Measurements from ENCODE around the gene C19orf33.

C19orf33 gene

DNA sequence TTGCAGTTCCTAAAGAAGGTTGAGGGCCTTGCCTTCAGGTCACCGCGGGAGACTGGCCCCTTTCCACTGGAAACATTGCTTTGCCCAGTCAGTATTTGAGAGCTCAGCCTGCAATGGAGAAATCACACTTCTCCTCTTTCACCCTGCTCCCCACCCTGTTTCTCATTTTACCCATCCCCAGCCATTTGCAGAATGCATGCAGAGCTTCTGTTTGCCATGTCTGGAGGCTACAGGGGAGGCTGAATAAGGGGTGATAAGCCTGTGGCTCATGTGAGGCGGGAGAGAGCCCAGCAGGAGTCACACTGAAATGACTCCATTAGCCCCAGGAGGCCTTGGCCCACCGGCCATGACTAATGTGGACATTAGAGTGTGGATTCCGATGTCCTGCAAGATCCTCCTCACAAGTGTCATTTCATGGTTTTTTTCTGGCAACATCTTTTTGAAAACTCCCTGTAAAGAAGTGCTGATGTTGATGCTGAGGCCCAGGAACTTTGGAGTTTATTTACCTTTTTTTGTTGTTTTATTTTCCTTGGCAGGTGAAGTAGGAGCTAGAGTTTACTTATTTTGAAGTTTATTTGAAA, 33.4 kb upstream of the C19orf33 start:
- peaks cover 92% of the 10 kb centered on the region for H3K36me3 Mint-ChIP-seq (ENCODE audit: low read depth)

DNA sequence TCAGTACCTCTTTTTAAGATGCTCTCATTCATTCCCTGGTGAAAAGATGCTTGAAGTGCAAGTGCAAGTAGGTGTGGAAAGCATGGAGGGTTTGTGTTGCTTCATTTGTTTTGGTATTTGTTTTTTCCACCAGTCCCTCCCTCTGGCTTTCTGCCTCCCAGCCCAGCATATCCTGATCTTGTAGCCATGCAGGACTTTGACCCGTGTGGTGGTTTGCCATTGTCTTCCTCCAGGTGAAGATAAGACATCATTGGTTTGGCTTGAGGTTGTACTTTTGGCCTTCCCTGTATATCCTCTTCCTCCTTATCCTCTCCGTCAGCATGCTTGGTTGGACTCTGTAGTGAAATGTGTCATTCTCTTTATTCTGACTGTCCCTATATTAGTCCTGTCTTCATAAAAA, 30.6 kb upstream of the C19orf33 start:
- Mint-ChIP-seq H3K27ac (peak overlapping the region; percentile 5), H3K4me1 (ENCODE audit: low read depth) (peaks cover 86% of the 10 kb centered on the region), H3K4me3 (no peak overlapping the region), H3K27me3 (no peaks in the 10 kb centered on the region), H3K9me3 (no peaks in the 10 kb centered on the region), H3K36me3 (ENCODE audit: low read depth) (peaks cover 91% of the 10 kb centered on the region)
- intact Hi-C loops (cut with micrococcal nuclease): no loop called here

More for the DNA sequence above, 33.4 kb upstream of the C19orf33 start:
- Mint-ChIP-seq H3K4me1 (ENCODE audit: low read depth) (peaks cover 92% of the 10 kb centered on the region), H3K27ac (peak overlapping the region; percentile 6), H3K4me3 (no peak overlapping the region), H3K27me3 (no peaks in the 10 kb centered on the region), H3K9me3 (no peaks in the 10 kb centered on the region)
- intact Hi-C loops (cut with micrococcal nuclease): no loop called here

DNA sequence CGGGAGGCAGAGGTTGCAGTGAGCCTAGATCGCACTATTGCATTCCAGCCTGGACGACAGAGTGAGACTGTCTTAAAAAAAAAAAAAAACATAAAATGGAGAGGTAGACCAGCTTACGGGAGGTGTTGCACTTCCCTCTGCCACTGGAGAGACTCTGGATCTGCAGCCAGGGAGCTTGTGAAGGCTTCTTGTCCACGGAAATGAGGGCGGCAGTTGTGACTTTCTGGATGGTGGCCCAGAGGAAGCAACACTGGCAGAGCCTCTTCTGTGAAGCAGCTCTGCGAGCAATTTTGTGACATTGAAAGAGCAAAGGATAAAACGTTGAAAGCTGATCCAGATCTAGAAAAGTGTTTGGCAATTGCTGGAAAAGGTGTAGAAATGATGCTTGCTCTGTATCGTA, 29.3 kb upstream of the C19orf33 start:
- intact Hi-C loops (cut with micrococcal nuclease): no loop called here
- no peaks in the 10 kb centered on the region for H3K27me3 Mint-ChIP-seq
- peak overlapping the region; percentile 18 for H3K27ac Mint-ChIP-seq
- H3K4me1 Mint-ChIP-seq (ENCODE audit: low read depth): peaks cover 82% of the 10 kb centered on the region
- H3K36me3 Mint-ChIP-seq (ENCODE audit: low read depth): peaks cover 91% of the 10 kb centered on the region
- peak overlapping the region; percentile 10 for H3K4me3 Mint-ChIP-seq
- no peaks in the 10 kb centered on the region for H3K9me3 Mint-ChIP-seq

DNA sequence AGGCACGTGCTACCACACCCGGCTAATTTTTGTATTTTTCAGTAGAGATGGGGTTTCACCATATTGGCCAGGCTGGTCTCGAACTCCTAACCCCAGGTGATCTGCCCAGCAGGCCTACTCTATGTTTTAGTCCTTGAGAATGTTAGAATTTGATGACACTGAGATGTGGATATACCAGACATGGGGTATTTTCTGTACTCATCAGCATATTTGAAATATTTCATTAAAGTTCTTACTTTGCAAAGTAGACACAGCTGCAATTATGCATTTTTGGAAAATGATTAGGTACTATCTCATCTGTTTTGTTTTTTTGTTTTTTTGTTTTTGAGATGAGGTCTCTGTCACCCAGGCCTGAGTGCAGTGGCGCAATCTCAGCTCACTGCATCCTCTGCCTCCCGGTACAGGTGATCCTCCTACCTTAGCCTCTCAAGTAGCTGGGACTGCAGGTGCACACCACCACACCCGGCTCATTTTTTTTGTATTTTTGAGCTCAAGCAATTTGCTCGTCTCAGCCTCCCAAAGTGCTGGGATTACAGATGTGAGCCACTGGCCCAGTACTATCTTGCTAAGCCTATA, 27.0 kb upstream of the C19orf33 start:
- Mint-ChIP-seq H3K4me3 (no peak overlapping the region), H3K9me3 (no peaks in the 10 kb centered on the region), H3K36me3 (ENCODE audit: low read depth) (peaks cover 91% of the 10 kb centered on the region), H3K27me3 (no peaks in the 10 kb centered on the region), H3K4me1 (ENCODE audit: low read depth) (peaks cover 82% of the 10 kb centered on the region), H3K27ac (no peak overlapping the region)
- intact Hi-C loops (cut with micrococcal nuclease): no loop called here

DNA sequence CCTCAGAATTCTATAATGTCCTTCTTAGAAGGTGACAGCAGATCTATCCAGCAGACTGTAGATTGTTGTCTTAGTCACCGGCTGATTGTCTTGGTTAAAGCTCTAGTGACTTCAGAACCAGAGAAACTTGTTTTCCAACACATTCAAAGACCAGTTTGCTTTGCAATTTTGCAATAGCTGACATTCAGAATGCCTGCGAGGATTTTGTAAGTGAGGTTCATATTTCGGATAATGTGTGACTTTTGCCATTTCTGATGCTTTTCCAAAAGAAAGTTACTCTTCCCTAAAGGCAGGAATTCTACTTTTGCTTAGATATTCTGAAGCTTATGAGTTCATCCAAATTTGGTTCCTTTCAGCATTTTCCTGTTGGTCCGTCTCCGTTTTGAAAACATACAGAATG, 26.5 kb upstream of the C19orf33 start:
- intact Hi-C loops (cut with micrococcal nuclease): no loop called here
- Mint-ChIP-seq H3K4me1 (ENCODE audit: low read depth) (peaks cover 82% of the 10 kb centered on the region), H3K27ac (no peak overlapping the region), H3K27me3 (no peaks in the 10 kb centered on the region), H3K36me3 (ENCODE audit: low read depth) (peaks cover 91% of the 10 kb centered on the region), H3K9me3 (no peaks in the 10 kb centered on the region), H3K4me3 (no peak overlapping the region)

DNA sequence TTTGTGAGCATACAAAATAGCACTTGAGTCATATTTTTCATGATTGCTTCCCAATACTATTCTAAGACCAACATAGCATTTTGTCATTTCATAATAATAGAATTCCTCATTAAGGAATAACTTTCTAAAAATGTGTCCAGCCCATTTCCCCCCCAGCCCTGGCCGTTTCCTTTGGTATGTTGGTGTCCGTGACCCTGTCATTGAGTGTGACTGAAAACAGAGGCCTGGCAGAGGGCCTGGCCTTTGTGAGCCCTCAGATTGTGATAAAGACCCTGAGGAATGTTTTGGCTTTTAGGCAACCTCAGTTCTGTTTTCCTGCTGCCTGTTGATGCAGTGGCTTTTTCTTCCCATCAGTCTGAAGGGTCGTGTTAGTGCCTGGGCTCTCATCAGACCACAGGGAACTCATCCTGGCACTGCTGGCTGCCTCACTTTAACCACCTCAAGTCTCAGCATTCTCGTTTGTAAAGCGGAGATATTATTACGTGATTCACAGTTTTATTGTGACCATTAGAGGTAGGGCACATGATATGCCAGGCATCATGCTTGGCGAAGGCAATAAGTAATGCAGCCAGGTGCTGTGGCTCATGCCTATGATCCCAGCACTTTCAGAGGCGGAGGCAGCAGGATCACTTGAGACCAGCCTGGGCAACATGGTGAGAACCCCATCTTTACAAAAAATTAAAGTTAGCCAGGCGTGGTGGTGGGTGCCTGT, 25.9 kb upstream of the C19orf33 start:
- Mint-ChIP-seq H3K4me1 (ENCODE audit: low read depth) (peaks cover 85% of the 10 kb centered on the region), H3K4me3 (no peak overlapping the region), H3K27me3 (no peaks in the 10 kb centered on the region), H3K36me3 (ENCODE audit: low read depth) (peaks cover 92% of the 10 kb centered on the region), H3K9me3 (no peaks in the 10 kb centered on the region), H3K27ac (no peak overlapping the region)
- intact Hi-C loops (cut with micrococcal nuclease): no loop called here

DNA sequence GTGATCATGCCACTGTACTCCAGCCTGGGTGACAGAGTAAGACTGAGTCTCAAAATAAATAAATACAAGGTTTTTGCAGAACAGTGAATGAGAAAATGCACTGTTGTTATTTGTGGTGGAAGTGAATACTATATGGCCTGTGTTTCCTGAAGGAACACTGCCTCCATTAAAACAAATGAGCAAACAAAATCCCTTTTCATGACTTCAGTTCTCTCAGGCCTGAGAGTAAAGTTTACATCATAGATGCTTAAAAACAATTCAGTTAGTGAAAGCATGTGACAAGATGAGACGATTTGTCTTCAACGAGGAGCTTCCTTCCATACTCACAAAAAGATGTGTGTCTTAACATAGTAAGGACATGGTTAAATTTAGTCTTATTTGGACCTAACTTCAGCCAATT, 25.3 kb upstream of the C19orf33 start:
- intact Hi-C loops (cut with micrococcal nuclease): no loop called here
- Mint-ChIP-seq H3K9me3 (no peaks in the 10 kb centered on the region), H3K36me3 (ENCODE audit: low read depth) (peaks cover 92% of the 10 kb centered on the region), H3K27me3 (no peaks in the 10 kb centered on the region), H3K4me3 (no peak overlapping the region), H3K4me1 (ENCODE audit: low read depth) (peaks cover 84% of the 10 kb centered on the region), H3K27ac (no peak overlapping the region)

DNA sequence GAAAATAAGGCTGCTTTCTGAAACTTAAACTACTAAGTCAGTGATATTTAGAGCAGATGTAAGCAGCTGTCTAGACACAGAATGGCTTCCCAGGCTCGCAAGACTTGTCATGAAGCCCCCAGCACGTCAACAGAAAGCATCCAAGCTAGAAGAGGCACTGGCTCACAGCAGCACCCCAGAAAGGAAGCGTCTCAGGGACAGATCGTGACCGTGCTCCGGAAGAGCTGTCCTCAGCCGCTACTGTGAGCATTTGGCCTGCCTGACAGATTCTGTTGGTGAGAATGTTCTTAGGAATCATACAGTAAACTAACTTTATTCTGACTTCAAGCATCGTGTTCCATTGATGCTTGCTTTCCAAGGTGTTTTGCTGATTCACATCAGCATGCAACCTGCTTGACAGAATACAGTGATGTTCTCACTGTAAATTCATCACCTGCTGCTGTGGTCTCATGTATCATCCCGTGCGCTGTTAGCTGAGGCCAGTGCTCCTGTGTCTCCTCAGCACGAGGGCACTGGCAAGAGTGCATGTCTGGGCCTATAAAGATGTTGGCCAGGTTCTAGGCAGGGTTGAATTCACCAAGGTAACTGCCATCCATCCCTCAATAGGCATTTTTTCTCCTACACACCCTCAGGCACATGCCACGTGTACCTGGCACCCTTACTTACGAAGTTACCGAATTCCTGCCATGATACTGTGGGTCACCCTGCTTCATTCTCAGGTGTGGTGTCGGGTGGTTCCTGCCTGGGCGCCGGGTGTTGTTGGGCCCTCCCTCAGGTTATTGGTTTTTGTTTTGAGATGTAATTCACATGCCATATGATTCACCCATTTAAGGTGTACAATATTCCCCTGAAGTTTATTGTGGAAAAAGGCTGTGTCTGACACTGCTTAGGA, 23.8 kb upstream of the C19orf33 start:
- no peaks in the 10 kb centered on the region for H3K9me3 Mint-ChIP-seq
- peaks cover 94% of the 10 kb centered on the region for H3K36me3 Mint-ChIP-seq (ENCODE audit: low read depth)
- H3K4me3 Mint-ChIP-seq: no peak overlapping the region
- H3K27me3 Mint-ChIP-seq: no peaks in the 10 kb centered on the region
- H3K27ac Mint-ChIP-seq: no peak overlapping the region
- H3K4me1 Mint-ChIP-seq (ENCODE audit: low read depth): peaks cover 82% of the 10 kb centered on the region
- intact Hi-C loops (cut with micrococcal nuclease): no loop called here

GRCh38 chr19:38281811-38282566, 22.1 kb upstream of the C19orf33 start:
- Mint-ChIP-seq H3K27ac (peak overlapping the region; percentile 89), H3K9me3 (no peaks in the 10 kb centered on the region), H3K27me3 (no peaks in the 10 kb centered on the region), H3K36me3 (ENCODE audit: low read depth) (peaks cover 95% of the 10 kb centered on the region), H3K4me1 (ENCODE audit: low read depth) (peaks cover 92% of the 10 kb centered on the region), H3K4me3 (no peak overlapping the region)
- intact Hi-C loops (cut with micrococcal nuclease): no loop called here

- Mint-ChIP-seq H3K36me3 (ENCODE audit: low read depth) (peaks cover 97% of the 10 kb centered on the region), H3K4me1 (ENCODE audit: low read depth) (peaks cover 92% of the 10 kb centered on the region), H3K4me3 (peak overlapping the region; percentile 20), H3K9me3 (no peaks in the 10 kb centered on the region), H3K27ac (peak overlapping the region; percentile 89), H3K27me3 (no peaks in the 10 kb centered on the region)
- intact Hi-C loops (cut with micrococcal nuclease): no loop called here
Observed at GRCh38 chr19:38283271-38283670, 20.8 kb upstream of the C19orf33 start.

DNA sequence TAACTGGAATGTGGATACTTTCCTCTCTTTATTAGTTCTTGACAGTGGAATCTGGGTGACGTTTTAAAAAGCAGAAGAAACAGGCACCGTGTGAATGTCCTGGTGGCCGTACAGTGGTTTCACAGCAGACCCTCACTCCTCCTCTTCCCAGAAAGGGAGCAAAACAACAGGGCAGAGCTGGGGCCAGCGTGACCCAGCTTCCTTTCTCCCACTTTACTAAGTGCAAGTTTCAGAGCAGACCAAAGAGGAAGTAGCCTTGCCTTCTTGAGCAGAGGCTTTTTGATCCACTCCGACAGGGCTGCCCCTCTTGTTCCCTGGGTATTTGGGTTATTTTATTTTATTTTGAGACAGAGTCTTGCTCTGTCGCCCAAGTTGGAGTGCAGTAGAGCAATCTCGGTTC, 19.6 kb upstream of the C19orf33 start:
- H3K27ac Mint-ChIP-seq: peak overlapping the region; percentile 89
- peak overlapping the region; percentile 51 for H3K4me3 Mint-ChIP-seq
- no peaks in the 10 kb centered on the region for H3K27me3 Mint-ChIP-seq
- H3K9me3 Mint-ChIP-seq: no peaks in the 10 kb centered on the region
- intact Hi-C loops (cut with micrococcal nuclease): loop anchor here (2.0 kb wide), 1 partner anchor 36 kb away; no protein-coding TSS in a partner anchor
- peaks cover 89% of the 10 kb centered on the region for H3K4me1 Mint-ChIP-seq (ENCODE audit: low read depth)
- peaks cover 97% of the 10 kb centered on the region for H3K36me3 Mint-ChIP-seq (ENCODE audit: low read depth)

- Mint-ChIP-seq H3K9me3 (no peaks in the 10 kb centered on the region), H3K27ac (peak overlapping the region; percentile 89), H3K27me3 (no peaks in the 10 kb centered on the region), H3K4me1 (ENCODE audit: low read depth) (peaks cover 89% of the 10 kb centered on the region), H3K4me3 (peak overlapping the region; percentile 32), H3K36me3 (ENCODE audit: low read depth) (peaks cover 97% of the 10 kb centered on the region)
- intact Hi-C loops (cut with micrococcal nuclease): loop anchor here (2.0 to 5.0 kb wide), 2 partner anchors 35 to 38 kb away; no protein-coding TSS in a partner anchor
Observed at GRCh38 chr19:38285567-38285966, 18.5 kb upstream of the C19orf33 start.

GRCh38 chr19:38287604-38288003, 16.4 kb upstream of the C19orf33 start:
- peak overlapping the region; percentile 78 for H3K4me3 Mint-ChIP-seq
- H3K4me1 Mint-ChIP-seq (ENCODE audit: low read depth): peaks cover 85% of the 10 kb centered on the region
- H3K27me3 Mint-ChIP-seq: no peaks in the 10 kb centered on the region
- intact Hi-C loops (cut with micrococcal nuclease): loop anchor here (5.0 kb wide), 1 partner anchor 40 kb away; no protein-coding TSS in a partner anchor
- H3K27ac Mint-ChIP-seq: peak overlapping the region; percentile 89
- H3K36me3 Mint-ChIP-seq (ENCODE audit: low read depth): peaks cover 97% of the 10 kb centered on the region
- H3K9me3 Mint-ChIP-seq: no peaks in the 10 kb centered on the region
